Cardiac fibroblast (primary cell): ENCODE measurements around the gene SDF2L1.
"Not testable (repeated sequence)": the region's sequence is repeated elsewhere in the genome, so short reads cannot be mapped to it uniquely, and the experiment has no call there.

Experiments
- DNase-seq, 2 donors: peaks; one replicate each; pipeline versions ENCODE4 v3.0.0 to v3.0.0-alpha.2; 2010; ENCODE audit warnings: low read depth in 2 of 2
- H3K4me3 ChIP-seq, 2 donors: replicated peaks in 1 of 2; 1 replicate in 1 of 2; 2 replicates in 1 of 2; pipeline ENCODE4 v1.5.1; 2011; ENCODE audit warnings: low read depth in 2 of 2, low read length in 2 of 2, mild to moderate bottlenecking in 2 of 2, moderate library complexity in 1 of 2
- CTCF ChIP-seq: IDR thresholded peaks from one replicate; pipeline ENCODE4 v1.5.1; 2011; ENCODE audit warnings: low read depth, mild to moderate bottlenecking, low read length, inconsistent platforms

SDF2L1 gene

GRCh38 chr22:21674638-21675245, 32.6 kb downstream of the SDF2L1 start:
- H3K4me3 ChIP-seq = no peak overlapping the region
- no peak for TF ChIP-seq CTCF
- no peak for DNase-seq

GRCh38 chr22:21677606-21678443, 35.7 kb downstream of the SDF2L1 start:
- no peak for TF ChIP-seq CTCF
- DNase-seq = no peak
- no peak overlapping the region for H3K4me3 ChIP-seq

DNA sequence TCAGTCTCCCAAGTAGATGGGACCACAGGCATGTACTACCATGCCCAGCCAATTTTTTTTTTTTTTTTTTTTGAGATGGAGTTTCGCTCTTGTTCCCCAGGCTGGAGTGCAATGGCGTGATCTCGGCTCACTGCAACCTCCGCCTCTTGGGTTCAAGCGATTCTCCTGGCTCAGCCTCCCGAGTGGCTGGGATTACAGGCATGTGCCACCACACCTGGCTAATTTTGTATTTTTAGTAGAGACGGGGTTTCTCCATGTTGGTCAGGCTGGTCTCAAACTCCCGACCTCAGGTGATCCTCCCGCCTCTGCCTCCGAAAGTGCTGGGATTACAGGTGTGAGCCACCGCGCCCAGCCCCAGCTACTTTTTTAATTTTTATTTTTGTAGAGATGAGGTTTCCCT, 36.7 kb downstream of the SDF2L1 start:
- DNase-seq, H3K4me3 ChIP-seq: not testable (repeated sequence)

DNA sequence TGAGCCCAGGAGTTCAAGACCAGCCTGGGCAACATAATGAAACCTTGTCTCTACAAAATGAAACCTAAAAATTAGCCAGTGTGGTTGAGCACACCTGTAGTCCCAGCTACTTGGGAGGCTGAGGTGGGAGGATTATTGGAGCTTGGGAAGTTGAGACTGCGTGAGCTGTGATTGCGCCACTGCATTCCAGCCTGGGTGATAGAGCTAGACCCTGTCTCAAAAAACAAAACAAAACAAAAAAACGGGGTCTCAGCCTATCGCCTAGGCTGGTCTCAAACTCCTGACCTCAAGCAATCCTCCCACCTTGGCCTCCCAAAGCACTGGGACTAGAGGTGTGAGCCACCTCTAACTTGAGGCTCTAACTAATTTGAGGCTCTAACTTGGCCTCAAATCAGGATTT, 37.3 kb downstream of the SDF2L1 start:
- DNase-seq = no peak
- no peak overlapping the region for H3K4me3 ChIP-seq
- TF ChIP-seq CTCF = no peak

DNA sequence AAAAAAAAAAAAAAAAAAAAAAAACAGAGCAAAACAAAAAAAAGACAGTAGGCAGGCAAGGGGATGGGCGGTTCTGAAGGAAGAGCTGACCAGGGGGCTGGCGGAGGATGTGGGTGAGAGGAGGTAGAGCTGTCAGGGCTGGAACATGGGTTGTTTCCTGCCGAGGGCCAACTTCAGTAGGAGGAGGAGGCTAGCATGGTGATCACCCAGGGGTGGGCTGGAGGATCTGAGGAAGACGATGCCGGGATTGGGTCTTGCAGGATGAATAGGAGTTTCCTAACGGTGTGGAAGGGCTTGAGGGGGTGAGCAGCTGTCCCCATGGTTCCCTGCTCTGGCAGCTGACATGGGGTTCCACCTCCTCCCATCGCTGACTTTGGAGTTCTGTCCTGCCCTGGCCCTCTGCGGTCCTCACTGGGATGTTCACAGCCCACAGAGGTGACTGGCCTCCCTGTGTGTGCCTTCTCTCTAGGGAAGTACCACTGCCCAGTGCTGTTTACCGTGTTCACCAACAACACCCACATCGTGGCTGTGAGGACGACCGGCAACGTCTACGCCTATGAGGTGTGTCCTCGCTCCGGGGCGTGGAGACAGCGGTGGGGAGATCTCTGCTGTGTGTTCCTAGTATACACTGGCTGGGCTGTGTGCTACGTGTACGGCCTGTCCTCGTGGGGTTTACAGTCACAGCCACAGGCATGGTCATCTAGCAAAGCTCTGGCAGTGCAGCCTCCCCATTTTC, 38.9 kb downstream of the SDF2L1 start:
- no peak for TF ChIP-seq CTCF
- H3K4me3 ChIP-seq = no peak overlapping the region
- DNase-seq = no peak

DNA sequence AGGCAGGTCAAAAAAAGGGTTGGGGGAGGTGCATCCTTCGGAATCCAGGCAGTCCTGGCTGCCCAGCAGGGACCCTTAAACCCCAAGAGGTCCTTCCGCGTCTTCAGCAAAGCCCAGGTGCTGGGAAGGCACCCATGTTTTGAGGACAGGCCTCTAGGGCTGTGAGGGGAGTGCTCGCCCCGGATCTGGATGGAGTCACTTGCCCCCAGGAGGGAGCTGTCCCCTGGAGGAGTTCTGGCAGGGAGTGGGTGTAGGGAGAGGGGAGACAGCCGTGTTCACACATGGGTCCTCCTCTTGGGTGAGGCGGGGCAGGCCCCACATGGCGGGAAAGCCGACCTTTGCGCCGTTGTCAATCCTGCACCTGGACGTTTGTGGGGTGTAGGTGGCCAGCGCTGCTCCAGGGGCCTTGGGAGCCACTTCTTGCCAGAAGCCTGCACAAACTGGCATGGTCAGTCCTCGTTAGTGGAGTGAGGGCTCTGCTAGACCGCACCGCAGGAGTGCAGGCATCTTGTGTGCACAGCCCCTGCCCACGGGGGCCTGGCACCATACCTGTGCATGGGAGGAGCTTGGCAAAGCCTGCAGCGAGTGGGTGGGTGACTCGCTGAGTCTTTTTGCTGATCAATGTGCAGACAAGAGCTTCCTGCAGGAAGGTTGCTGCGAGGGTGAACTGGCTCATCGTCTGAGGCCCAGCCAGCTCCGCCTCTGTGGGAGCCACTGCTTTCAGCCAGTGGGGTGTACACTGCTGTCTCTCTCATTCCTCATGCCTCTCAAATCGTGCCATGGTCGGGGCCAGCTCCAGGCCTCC, 39.7 kb downstream of the SDF2L1 start:
- TF ChIP-seq CTCF = no peak
- DNase-seq = no peak
- H3K4me3 ChIP-seq = no peak overlapping the region
